Measurements from ENCODE around the gene CSNK1G2.

The CSNK1G2 gene

DNA sequence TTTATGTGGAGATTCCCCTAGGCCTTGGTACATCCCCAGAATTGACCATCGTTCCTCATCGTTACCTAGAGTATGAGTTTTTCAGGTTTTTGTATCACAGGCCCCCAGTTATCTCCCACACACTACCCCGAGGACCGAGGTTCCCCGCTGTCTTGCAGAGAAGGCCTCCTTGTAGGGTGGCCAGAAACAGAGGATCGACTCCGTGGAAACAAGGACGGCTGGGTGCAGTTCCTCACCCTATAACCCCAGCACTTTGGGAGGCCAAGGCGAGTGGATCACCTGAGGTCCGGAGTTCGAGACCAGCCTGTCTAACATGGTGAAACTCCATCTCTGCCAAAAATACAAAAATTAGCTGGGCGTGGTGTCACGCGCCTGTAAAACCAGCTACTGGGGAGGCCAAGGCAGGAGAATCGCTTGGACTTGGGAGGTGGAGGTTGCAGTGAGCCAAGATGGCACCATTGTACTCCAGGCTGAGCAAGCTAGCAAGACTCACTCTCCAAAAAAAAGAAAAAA lies 35.1 kb upstream of the CSNK1G2 start:
- TF ChIP-seq, protein P1, sequence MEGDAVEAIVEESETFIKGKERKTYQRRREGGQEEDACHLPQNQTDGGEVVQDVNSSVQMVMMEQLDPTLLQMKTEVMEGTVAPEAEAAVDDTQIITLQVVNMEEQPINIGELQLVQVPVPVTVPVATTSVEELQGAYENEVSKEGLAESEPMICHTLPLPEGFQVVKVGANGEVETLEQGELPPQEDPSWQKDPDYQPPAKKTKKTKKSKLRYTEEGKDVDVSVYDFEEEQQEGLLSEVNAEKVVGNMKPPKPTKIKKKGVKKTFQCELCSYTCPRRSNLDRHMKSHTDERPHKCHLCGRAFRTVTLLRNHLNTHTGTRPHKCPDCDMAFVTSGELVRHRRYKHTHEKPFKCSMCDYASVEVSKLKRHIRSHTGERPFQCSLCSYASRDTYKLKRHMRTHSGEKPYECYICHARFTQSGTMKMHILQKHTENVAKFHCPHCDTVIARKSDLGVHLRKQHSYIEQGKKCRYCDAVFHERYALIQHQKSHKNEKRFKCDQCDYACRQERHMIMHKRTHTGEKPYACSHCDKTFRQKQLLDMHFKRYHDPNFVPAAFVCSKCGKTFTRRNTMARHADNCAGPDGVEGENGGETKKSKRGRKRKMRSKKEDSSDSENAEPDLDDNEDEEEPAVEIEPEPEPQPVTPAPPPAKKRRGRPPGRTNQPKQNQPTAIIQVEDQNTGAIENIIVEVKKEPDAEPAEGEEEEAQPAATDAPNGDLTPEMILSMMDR (conservative IDR thresholded peaks at IDR 0.05), result no peak
- peak overlapping the region; percentile 95 for H3K27ac ChIP-seq

DNA sequence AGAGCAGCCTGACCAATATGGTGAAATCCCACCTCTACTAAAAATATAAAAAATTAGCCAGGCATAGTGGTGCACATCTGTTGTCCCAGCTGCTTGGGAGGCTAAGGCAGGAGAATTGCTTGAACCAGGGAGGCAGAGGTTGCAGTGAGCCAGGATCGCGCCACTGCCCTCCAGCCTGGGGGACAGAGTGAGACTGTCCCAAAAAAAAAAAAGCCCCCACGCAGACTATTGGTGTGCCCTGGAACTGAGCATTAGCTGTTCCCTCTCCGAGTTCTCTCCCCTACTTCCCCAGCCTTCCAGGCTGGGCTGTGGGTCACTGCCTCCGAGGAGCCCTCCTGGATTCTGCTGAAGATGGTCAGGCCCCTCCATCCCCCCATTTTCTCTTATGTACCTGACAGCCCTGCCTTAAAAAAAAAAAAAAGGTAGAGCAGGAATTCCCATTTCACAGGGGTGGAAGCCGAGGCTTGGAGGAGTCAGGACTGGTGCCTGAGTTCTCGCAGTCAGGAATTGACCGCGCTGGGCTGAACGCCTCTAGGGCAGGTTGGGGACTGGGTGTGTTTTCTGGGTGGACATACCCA lies 33.9 kb upstream of the CSNK1G2 start:
- peak overlapping the region; percentile 82 for H3K27ac ChIP-seq
- TF ChIP-seq, protein P1 (conservative IDR thresholded peaks at IDR 0.05), result no peak

DNA sequence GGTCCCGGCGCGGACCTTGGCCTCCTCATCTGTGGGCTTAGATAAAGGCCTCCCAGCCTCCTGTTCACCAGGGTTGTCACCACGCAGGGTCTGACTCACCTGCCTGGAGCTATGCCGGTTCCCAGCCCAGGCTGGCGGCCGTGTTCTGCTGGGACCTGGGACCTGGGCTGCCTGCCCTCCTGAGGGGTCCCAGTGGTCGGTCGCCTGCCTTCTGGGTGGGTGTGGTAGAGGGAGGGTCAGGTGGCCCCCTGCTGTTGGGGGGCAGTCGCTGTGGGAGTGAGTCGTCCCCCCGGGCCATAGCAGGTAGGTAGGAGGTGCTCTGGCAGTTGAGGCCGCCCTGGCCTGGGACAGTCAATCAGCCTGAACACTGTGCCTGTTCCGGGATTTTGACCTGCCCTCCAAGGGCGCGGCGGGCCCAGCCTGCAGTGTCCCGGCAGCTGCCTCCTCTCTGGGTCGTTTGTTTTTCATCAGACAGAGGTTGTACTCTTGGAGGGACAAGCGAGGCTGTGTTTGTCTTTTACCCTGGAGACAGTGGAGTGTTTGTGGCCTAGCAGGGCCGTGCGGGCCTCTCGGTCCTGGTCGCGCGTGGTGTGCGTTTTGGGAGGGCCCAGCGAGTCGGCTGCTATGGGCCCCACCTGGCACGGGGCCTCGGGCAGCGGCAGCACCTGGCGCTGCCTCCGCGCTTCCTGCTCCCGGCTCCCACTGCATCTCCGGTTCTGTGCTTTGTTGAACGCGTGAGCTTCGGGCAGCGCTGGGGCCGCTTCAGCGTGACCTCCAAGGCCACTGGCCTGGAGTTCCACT lies 33.2 kb upstream of the CSNK1G2 start:
- TF ChIP-seq, protein P1 (conservative IDR thresholded peaks at IDR 0.05), result no peak
- H3K27ac ChIP-seq, result peak overlapping the region; percentile 82

DNA sequence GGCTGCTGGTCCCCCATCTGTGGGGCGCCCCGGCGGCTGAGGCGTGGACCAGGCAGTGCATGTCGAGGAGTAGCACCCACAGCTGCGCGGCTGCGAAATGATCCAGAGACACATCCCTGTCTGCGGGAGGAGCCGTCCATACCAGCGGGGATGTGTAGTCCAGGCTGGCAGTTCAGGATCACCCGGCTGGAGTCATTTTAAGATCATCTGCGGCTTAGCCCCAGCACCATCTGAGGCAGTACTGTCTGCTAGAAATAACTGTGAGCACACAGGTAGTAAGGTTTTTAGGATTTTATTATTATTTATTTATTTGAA lies 32.7 kb upstream of the CSNK1G2 start:
- peak overlapping the region; percentile 82 for H3K27ac ChIP-seq
- TF ChIP-seq, protein P1 (conservative IDR thresholded peaks at IDR 0.05), result no peak

DNA sequence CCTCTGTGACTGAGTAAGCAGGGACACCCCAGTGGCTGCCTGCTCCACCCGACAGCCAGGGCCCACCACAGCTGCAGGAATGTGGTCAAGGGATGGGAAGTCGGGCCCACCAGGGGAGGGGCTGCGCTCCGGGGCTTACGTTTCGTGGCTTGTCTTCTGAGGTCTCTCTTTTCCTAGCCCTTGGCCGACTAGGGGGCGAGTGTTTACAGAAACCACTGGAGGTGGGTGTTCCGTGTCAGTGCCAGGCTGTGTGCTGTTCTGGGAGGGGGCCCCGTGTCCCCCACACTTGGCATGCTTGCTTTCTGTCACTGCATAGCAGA lies 31.3 kb upstream of the CSNK1G2 start:
- H3K27ac ChIP-seq, result peak overlapping the region; percentile 82; the same call in 1 of the 2 replicates
- TF ChIP-seq, protein P1 (conservative IDR thresholded peaks at IDR 0.05), result no peak

DNA sequence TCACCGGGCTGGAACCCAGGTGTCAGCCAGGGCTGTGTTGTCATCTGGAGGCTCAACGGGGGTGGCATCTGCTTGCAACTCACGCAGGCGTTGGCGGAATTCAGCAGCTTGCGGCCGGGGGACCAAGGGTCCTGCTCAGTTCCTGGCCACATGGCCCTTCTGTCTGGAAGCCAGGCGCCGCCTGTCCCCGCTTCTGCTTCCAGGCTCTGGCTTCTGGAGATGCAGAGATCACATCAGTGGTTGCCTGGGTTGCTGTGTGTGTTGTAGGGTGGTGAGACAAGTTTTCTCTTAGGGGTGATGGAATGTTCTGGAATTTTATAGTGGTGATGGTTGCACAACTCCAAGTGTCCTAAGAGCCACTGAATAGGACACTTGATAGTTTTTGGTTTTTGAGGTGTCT lies 30.8 kb upstream of the CSNK1G2 start:
- TF ChIP-seq, protein P1 (conservative IDR thresholded peaks at IDR 0.05), result no peak
- peak overlapping the region; percentile 82; the same call in 1 of the 2 replicates for H3K27ac ChIP-seq

DNA sequence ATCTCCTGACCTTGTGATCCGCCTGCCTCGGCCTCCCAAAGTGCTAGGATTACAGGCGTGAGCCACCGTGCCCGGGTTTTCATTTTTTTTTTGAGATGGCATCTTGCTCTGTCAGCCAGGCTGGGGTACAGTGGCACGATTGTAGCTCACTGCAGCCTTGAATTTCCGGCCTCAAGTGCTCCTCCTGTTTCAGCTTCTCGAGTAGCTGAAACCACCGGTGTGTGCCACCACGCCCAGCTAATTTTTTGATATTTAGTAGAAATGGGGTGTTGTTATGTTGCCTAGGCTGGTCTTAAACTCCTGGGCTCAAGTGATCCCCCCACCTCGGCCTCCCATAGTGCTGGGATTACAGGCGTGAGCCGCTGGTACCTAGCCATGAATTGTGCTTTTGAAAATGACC lies 29.9 kb upstream of the CSNK1G2 start:
- TF ChIP-seq, protein P1 (conservative IDR thresholded peaks at IDR 0.05), result no peak
- H3K27ac ChIP-seq, result no peak overlapping the region
